SH-SY5Y (cell line): ENCODE results near the gene RASGRF2.

Experiments used
- GATA2 ChIP-seq: IDR thresholded peaks from 2 replicates; pipeline ENCODE4 v1.6.1; 2011; ENCODE audit warnings: mild to moderate bottlenecking, low read depth, low read length
- GATA3 ChIP-seq: IDR thresholded peaks from 2 replicates; pipeline ENCODE4 v1.6.1; 2011; ENCODE audit warnings: low read depth, mild to moderate bottlenecking, low read length, moderate library complexity

DNA sequence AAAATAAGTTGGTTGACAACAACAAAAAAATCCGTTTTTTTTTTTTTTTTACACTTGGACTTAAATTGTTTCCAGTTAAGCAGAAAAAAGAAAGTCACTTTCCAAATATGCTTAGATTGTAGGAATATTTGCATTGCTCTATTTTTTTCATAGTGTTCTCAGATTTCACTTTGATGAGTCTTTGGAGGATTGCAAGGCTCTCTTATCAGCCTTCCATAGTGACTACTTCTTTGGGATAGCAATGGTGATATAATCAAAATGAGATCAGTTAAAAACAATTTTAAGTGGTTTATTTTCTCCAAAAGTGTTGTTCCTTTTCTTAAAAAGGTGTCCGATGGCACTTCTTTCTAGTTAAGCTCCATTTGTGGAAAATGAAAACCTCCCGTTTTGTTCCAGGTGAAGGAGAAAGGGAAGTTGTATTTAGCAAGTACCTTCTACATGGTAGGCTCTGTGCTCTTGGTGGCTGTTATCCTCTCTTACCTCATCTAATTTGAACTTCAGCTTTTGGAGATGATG, 3.9 kb downstream of the RASGRF2 start:
- TF ChIP-seq GATA2, result no peak
- no peak for TF ChIP-seq GATA3
